B cell (primary cell): ENCODE results near the gene EIF3A.

Source experiments
- EZH2 ChIP-seq: IDR thresholded peaks from 2 replicates; pipeline ENCODE4 v1.6.1; 2012; ENCODE audit warnings: borderline replicate concordance, low read depth, mild to moderate bottlenecking, moderate library complexity, low read length; ENCODE audit not compliant: insufficient read depth, poor library complexity, severe bottlenecking
- TF ChIP-seq, protein P1 (sequence below): fragments of 200-600 bp; IDR thresholded peaks from one replicate; pipeline ENCODE4 v1.8.0; 2022; ENCODE audit warnings: antibody characterized with exemption, mild to moderate bottlenecking

DNA sequence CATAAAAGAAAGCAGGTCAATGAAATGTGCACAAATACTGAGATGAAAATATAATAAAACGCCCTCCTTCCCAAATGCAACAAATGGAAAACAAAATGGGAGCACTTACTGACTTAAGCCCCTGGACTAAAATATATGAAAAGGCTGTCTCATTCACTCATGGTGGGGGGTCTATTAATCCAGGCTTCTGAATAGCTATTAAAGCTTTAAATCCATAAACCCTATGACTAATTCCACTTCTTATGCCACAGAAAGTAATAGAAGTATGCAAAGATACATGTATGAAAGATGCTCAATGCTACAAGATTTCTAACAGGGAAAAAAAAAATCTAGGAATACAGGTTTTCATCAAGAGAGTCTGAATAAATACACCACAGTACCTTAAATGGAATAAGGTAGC, 20.5 kb downstream of the EIF3A start:
- TF ChIP-seq, protein P1, sequence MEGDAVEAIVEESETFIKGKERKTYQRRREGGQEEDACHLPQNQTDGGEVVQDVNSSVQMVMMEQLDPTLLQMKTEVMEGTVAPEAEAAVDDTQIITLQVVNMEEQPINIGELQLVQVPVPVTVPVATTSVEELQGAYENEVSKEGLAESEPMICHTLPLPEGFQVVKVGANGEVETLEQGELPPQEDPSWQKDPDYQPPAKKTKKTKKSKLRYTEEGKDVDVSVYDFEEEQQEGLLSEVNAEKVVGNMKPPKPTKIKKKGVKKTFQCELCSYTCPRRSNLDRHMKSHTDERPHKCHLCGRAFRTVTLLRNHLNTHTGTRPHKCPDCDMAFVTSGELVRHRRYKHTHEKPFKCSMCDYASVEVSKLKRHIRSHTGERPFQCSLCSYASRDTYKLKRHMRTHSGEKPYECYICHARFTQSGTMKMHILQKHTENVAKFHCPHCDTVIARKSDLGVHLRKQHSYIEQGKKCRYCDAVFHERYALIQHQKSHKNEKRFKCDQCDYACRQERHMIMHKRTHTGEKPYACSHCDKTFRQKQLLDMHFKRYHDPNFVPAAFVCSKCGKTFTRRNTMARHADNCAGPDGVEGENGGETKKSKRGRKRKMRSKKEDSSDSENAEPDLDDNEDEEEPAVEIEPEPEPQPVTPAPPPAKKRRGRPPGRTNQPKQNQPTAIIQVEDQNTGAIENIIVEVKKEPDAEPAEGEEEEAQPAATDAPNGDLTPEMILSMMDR, result no peak
- no peak for TF ChIP-seq EZH2
